Measurements from ENCODE around the gene TMEM200C.

TMEM200C gene

GRCh38 chr18:5895299-5895875, at the start of gene TMEM200C:
TSS of gene TMEM200C (minus strand) at chr18:5895522. CDS start at chr18:5892063, 3,459 bp downstream.
- DNase-seq (ENCODE audit: low spot score): peak; percentile 31

DNA sequence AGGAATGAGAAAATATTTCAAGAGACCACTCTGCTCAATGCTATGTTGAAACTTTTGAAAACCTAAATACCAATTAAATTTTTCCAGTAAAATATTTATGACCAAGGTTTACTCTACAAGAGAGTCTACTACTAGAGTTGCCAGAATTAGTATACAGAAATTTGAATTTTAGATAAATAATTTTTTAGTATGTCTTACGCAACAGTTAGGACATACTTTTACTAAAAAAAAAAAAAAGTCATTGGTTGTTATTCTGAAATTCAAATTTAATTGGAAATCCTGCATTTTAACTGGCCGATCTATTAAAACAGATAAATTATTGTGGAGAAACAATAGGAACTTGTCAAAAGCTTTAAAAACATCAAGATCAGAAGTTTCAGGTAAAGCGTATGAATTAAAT, 49.1 kb upstream of the TMEM200C start:
- DNase-seq (ENCODE audit: low spot score): no peak

- peak; percentile 16 for DNase-seq (ENCODE audit: low spot score)
Observed at GRCh38 chr18:5943514-5943913, 48.2 kb upstream of the TMEM200C start.

DNA sequence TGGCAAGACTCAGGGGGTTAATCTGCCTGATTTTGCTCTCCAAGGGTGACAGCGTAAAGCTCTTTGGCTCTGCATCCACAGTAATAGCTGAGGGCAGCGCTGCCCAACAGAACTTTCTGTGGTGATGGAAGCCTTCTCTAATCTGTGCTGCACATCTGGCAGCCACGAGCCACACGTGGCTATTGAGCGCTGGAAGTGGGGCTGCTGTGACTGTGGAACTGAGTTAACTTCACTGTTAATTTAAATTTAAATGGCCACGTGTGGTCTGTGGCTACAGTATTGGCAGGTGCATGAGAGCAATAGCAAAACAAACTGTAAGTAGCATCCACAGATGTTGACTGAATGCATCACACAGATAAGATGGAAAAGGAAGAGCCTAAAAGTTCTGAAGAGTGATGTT, 47.3 kb upstream of the TMEM200C start:
- no peak for DNase-seq (ENCODE audit: low spot score)

DNA sequence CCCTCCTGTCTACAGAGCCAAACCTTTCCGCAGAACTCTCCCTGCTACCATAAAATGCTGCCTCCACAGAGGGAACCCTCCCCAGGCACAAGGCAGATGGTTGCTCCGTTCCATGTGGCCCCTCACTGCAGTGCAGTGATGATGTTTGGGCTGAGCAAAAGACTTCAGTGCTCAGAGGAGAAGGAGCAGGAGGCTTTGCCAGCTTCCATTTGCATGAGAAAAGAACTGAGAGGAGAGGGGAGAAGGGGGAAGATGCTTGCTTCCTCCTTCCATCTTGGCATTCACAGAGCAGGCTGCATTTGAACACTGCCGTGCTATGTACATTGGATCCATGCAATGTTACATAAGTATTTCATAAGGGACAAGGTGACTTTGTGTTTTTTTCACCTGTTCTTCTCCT, 46.6 kb upstream of the TMEM200C start:
- DNase-seq (ENCODE audit: low spot score): no peak

DNA sequence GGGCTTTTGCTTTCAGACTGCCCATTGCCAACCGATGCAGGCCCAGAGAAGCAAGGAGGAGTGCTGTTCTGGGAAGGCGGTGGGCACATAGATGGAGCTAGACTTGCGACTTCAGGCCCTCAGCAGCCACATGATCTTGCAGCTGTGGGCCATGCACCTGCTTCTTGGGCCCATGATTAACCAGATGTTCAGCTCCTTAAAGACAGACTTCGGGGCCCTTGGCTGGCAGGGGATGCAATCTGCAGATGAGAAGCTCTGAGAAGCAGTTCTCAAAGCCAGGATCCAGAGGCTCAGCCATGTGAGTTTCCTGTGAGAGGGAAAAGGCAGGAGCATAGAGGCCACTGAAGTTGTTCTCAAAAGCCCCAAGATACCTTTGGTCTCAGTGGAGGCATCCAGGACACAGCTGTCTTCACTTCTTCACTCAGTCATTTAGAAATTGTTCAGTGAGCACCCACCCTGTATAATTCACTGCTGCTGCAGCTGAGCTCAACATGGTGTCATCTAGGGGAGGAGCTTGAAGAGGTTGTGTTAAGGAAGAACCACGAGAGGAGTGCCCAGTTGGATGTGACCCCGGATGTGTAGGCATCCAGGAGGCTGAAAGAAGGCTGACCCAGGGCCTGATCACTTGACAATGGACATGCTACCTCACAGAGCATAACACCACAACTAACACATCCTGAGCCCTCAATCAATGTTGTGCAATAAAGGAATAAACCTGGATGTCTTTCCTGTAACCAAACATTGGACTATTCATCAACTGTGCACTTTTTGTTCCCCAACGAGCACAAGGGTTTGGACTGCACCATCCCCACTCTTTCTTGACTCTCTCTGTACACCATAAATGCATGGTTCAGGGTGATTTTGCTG, 44.7 kb upstream of the TMEM200C start:
- peak; percentile 19 for DNase-seq (ENCODE audit: low spot score)

DNA sequence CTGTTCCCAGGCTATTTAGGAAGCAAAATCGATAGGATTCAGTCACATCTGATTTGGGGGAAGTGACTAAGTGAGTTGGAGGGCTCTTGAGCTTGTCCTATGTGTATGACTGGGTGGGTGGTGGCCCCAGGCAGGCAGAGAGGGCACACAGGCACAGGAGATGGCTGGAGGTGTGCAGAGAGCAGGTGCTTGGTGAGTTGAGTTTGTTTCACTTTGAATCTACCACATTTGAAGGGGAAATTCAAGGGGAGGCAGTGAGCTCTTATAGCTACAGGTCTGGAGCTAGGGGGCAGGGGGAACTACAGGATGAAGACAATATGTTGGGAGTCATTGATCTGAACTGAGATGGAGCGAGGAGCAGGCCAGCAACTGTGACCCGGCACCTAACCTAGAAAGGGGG, 42.5 kb upstream of the TMEM200C start:
- no peak for DNase-seq (ENCODE audit: low spot score)

DNA sequence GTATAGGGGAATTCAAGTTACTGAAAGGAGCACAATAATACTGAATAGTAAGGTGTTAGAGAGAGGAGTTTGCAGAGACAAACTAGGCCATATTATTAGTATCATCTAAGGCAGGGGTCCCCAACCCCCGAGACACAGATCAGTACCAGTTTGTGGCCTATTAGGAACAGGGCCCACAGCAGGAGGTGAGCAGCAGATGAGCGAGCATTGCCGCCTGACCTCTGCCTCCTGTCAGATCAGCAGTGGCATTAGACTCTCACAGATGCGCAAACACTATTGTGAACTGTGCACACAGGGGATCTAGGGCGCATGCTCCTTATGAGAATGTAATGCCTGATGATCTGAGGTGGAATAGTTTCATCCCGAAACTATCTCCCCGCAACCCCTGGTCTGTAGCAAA, 41.8 kb upstream of the TMEM200C start:
- DNase-seq (ENCODE audit: low spot score): no peak

GRCh38 chr18:5930789-5931188, 35.5 kb upstream of the TMEM200C start:
- DNase-seq (ENCODE audit: low spot score): no peak

DNA sequence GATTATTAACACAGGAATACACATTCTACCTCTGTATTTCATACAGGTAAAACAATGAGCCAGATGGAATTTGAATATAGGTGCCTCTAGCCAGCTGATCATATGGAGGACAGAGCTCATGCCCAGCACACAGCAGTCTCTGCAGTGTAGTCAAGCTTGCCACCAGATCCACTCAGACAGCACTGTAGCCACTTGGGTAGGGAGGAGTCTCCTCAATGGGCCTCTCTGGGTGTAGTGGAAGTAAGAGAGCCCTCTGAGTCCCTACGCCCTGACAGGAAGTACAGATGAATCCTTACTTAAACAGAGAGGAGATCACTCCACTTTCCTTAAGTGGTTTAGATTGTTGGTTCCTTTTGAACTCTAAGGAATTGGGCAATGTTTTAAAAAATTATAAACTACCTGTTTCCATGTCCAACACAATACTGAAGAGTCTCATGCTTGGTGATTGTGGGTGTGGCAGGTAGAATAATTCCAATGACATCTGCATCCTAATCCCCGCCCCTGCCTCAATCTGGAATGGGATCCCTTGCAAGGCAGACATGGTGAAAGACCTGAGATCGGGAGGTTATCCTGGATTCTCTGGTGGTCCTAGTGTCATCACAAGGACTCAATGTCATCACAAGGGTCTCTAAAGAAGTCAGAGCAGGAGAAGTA, 23.0 kb upstream of the TMEM200C start:
- DNase-seq (ENCODE audit: low spot score): no peak

GRCh38 chr18:5914951-5915350, 19.6 kb upstream of the TMEM200C start:
- no peak for DNase-seq (ENCODE audit: low spot score)

- DNase-seq (ENCODE audit: low spot score): peak; percentile 27
Observed at GRCh38 chr18:5914016-5914415, 18.7 kb upstream of the TMEM200C start.

DNA sequence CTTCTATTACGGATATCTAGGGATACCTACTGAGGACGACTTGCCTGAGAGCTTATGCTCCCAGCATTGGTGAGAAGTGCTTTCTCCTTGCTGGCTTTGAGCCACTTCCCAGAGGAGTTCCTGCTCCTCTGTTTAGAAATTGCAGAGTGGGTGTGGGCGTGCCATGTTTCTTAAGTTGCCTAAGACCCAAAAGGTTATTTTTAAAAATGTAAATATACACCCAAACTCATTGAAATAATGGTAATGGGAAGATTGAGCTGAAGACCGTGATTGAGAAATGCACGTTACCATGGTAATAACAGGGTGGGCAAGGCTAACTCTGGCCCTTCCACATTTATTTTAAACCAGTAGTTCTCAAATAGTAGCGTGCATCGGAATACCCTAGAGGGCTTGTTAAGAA, 17.2 kb upstream of the TMEM200C start:
- no peak for DNase-seq (ENCODE audit: low spot score)

GRCh38 chr18:5909125-5909524, 13.8 kb upstream of the TMEM200C start:
- peak; percentile 39 for DNase-seq (ENCODE audit: low spot score)

DNA sequence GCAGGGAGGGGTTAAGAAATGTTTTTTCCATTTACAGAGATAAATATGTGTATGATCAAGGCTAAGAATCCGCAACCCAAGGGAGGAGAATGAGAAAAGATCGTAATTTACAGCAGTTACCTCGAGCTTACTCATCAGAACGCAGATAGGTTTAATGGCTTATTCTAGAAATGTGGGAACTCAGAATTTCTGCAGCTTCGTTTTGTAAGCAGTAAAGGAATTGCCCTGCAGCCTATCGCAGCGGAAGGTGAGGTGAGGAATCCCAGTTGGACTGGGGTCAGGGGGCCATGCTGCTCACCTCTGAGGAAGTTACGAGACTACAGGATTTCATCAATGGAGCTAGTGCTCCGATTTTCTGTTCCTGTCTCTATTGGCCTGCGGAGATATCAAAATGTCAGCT, 8.1 kb upstream of the TMEM200C start:
- no peak for DNase-seq (ENCODE audit: low spot score)

- peak; percentile 74 for DNase-seq (ENCODE audit: low spot score)
Observed at GRCh38 chr18:5900262-5900661, 4.9 kb upstream of the TMEM200C start.

GRCh38 chr18:5899835-5900234, 4.5 kb upstream of the TMEM200C start:
- no peak for DNase-seq (ENCODE audit: low spot score)

DNA sequence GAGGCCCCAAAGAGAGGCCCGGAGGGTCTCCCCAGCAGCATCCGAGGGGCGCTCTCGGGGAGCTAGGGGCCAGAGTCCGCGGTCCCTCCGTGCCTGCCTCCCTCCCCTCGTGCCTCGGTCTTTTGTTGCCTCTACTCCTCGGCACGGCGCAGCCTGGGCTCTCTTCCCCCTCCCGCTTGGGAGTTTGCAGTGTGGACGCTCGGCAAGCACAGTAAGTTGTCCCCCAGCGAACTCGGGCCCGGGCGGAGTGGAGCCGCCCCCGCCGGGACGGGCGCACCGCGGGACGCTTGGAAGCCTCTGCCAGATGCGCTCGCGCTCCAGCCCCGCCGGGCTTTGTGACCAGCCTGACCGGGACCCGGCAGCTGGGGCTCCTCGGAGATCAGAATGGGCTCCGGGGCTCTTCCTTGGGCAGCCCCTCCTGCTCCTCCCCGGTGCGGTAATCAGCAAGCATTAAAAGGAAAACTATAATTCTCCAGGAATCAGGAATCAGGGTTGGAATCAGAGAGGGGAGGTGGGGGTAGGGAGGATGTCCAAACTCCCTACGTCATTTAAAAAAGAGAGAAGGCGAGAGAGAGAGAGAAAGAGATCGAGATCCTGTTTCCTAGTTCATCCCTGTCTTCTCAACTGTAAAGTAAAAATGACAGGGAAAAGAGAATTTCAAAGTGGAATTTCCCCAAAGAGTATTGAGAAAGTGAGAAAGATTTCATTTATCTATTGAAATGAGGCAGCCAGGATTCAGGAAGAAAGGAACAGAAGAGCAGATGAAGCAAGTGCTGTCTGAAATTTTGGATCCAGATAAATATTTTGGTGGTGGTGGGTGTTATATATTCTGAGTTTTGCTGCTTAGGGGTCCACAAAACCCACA, 786 bp upstream of the TMEM200C start:
- DNase-seq (ENCODE audit: low spot score): peak; percentile 14

- DNase-seq (ENCODE audit: low spot score): no peak
Observed at GRCh38 chr18:5894611-5895298, 567 bp downstream of the TMEM200C start.

- no peak for DNase-seq (ENCODE audit: low spot score)
Observed at GRCh38 chr18:5893956-5894610, 1.2 kb downstream of the TMEM200C start.

DNA sequence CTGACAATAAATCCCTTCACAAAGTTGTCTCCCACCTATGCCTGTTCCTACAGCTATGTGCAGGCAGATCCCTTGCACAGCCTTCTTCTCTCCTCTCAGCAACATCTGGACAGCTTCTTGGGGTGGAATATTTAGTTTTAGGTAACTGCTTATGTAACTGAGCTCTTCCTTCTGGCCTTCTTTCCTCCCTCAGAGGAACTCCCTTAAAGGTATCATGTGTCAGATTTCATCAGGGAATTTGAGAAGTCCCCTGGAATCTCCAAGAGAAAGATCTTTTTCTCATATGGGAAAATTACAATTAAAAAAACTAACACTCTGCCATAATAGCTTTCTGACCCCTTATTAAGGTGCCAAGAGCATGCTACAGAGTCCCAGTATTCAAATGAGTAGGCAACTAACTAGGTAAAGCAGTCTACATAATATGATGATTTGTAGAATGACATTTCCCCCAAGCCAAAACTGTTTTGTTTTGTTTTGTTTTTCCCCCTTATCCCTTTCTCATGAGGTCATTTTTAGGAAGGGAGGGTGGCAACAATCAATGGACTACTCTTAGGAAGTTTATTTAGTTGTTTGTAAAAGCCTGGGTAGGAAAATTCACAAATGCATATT, 2.4 kb downstream of the TMEM200C start:
- no peak for DNase-seq (ENCODE audit: low spot score)

All from kidney tubule cell (primary cell).